Astrocyte (in vitro differentiated cells and primary cell): ENCODE data around the gene SLC29A1. TPM values are rescaled to one million over a fixed set of nuclear protein-coding genes. Genes with fewer than 3 reads are reported as not detected.

Experiments
- DNase-seq: peaks from one replicate; pipeline ENCODE4 v3.0.0-alpha.2; 2010; ENCODE audit warnings: low read depth
- FAIRE-seq: peaks from 2 replicates; lab custom pipeline; 2011; peaks lifted over from hg19 to GRCh38; lab: Jason Lieb, UNC
- H2AFZ ChIP-seq: 2 replicates; pipeline ENCODE4 v1.6.0; 2012; ENCODE audit warnings: low read depth, low read length, inconsistent platforms
- H3K27ac ChIP-seq: 2 replicates; pipeline ENCODE4 v1.5.1; 2011; ENCODE audit warnings: low read depth, low read length, inconsistent platforms
- H3K27me3 ChIP-seq: 2 replicates; pipeline ENCODE4 v1.6.0; 2011; ENCODE audit warnings: low read length, inconsistent platforms; ENCODE audit not compliant: insufficient read depth
- H3K36me3 ChIP-seq: 2 replicates; pipeline ENCODE4 v1.5.1; 2011; ENCODE audit warnings: low read length, inconsistent platforms; ENCODE audit not compliant: insufficient read depth
- H3K4me1 ChIP-seq: 2 replicates; pipeline ENCODE4 v1.5.1; 2011; ENCODE audit warnings: low read length, inconsistent platforms; ENCODE audit not compliant: insufficient read depth
- H3K4me2 ChIP-seq: 2 replicates; pipeline ENCODE4 v1.6.0; 2012; ENCODE audit warnings: low read length, inconsistent platforms
- H3K4me3 ChIP-seq: 2 replicates; pipeline ENCODE4 v1.5.1; 2011; ENCODE audit warnings: low read depth, mild to moderate bottlenecking, low read length, inconsistent platforms; ENCODE audit not compliant: insufficient read depth
- H3K79me2 ChIP-seq: 2 replicates; pipeline ENCODE4 v1.6.0; 2012; ENCODE audit warnings: mild to moderate bottlenecking, low read length, inconsistent platforms; ENCODE audit not compliant: insufficient read depth
- H3K9ac ChIP-seq: 2 replicates; pipeline ENCODE4 v1.6.0; 2012; ENCODE audit warnings: mild to moderate bottlenecking, low read length, inconsistent platforms
- H3K9me3 ChIP-seq: 2 replicates; pipeline ENCODE4 v1.5.1; 2012; ENCODE audit warnings: low read depth, mild to moderate bottlenecking, low read length, inconsistent platforms; ENCODE audit not compliant: insufficient read depth
- H4K20me1 ChIP-seq: 2 replicates; pipeline ENCODE4 v1.6.0; 2012; ENCODE audit warnings: low read length, inconsistent platforms; ENCODE audit not compliant: insufficient read depth
- H3K27ac Mint-ChIP-seq: one replicate; pipeline ENCODE4 v1.8.0; 2021; ENCODE audit warnings: mild to moderate bottlenecking, mixed read lengths; ENCODE audit not compliant: unreplicated experiment
- H3K27me3 Mint-ChIP-seq: one replicate; pipeline ENCODE4 v1.8.0; 2021; ENCODE audit warnings: low read depth, mixed read lengths; ENCODE audit not compliant: unreplicated experiment
- H3K36me3 Mint-ChIP-seq: one replicate; pipeline ENCODE4 v1.8.0; 2021; ENCODE audit warnings: low read depth, mixed read lengths; ENCODE audit not compliant: unreplicated experiment
- H3K4me1 Mint-ChIP-seq: one replicate; pipeline ENCODE4 v1.8.0; 2021; ENCODE audit warnings: low read depth, mixed read lengths; ENCODE audit not compliant: unreplicated experiment
- H3K4me3 Mint-ChIP-seq: one replicate; pipeline ENCODE4 v1.8.0; 2021; ENCODE audit warnings: mild to moderate bottlenecking, moderate library complexity, mixed read lengths; ENCODE audit not compliant: unreplicated experiment
- H3K9me3 Mint-ChIP-seq: one replicate; pipeline ENCODE4 v1.8.0; 2021; ENCODE audit warnings: mild to moderate bottlenecking, mixed read lengths; ENCODE audit not compliant: unreplicated experiment
- EZH2 ChIP-seq: IDR thresholded peaks from 2 replicates; pipeline ENCODE4 v1.6.1; 2012; ENCODE audit warnings: mild to moderate bottlenecking, low read length, inconsistent platforms; ENCODE audit not compliant: insufficient read depth
- total RNA-seq: library from RNA; stranded (reverse); gene quantifications from 2 replicates; pipeline ENCODE4 v1.2.1, GENCODE V29; 2021
- TF ChIP-seq, protein P1 (sequence below): IDR thresholded peaks from 2 replicates; pipeline ENCODE4 v1.5.1; 2011; ENCODE audit warnings: low read depth, mild to moderate bottlenecking, inconsistent platforms, low read length, moderate library complexity; ENCODE audit not compliant: insufficient read depth

The SLC29A1 gene
- total RNA-seq, 1 donor from 2014 or later: 15.3 TPM

DNA sequence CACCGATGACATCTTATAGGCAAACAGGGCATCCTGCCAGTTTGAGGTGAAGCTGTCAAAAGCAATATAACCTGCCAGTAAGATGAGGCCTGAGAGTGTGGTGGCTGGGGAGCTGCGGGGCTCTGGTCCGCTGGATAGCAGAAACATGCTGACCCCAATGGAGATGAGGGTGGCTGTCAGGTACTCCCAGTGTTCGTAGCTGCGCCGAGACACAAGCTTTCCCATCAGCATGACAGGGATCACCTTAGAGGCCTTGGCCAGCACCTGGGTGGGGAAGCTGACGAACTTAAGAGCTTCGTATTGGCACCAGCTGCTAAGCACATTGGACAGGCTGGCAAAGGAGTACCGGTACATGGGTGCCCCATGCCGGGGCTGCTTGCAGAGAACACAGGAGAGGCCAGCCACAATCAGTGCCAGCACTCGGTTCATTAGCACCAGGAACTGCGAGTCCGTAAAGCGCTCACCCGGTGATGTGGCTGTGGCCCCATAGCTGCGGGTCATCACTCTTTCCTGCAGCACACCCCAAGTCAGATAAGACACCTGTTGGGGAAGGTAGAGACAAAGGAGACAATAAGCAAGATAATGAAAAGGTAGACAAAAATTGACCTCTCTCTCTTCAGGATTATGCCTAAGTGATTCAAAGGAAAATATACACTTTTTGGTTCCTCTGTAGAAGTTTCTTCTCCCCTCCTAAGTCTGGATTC lies 31.9 kb downstream of the SLC29A1 start:
- Histone ChIP-seq H3K9ac (peak overlapping the region; percentile 90), H3K4me3 (no peak overlapping the region), H3K4me1 (peaks cover 17% of the 10 kb centered on the region), H4K20me1 (peaks cover 67% of the 10 kb centered on the region), H3K9me3 (no peaks in the 10 kb centered on the region), H3K27me3 (no peaks in the 10 kb centered on the region), H3K36me3 (peaks cover 40% of the 10 kb centered on the region), H2AFZ (no peak overlapping the region), H3K27ac (no peak overlapping the region), H3K79me2 (peaks cover 65% of the 10 kb centered on the region), H3K4me2 (peak overlapping the region; percentile 100)
- Mint-ChIP-seq H3K4me1 (peaks cover 47% of the 10 kb centered on the region), H3K27ac (peak overlapping the region; percentile 45), H3K36me3 (peaks cover 23% of the 10 kb centered on the region), H3K4me3 (peak overlapping the region; percentile 93), H3K27me3 (no peaks in the 10 kb centered on the region), H3K9me3 (no peaks in the 10 kb centered on the region)
- DNase-seq (no peak), FAIRE-seq (no peak)
- TF ChIP-seq, protein P1, sequence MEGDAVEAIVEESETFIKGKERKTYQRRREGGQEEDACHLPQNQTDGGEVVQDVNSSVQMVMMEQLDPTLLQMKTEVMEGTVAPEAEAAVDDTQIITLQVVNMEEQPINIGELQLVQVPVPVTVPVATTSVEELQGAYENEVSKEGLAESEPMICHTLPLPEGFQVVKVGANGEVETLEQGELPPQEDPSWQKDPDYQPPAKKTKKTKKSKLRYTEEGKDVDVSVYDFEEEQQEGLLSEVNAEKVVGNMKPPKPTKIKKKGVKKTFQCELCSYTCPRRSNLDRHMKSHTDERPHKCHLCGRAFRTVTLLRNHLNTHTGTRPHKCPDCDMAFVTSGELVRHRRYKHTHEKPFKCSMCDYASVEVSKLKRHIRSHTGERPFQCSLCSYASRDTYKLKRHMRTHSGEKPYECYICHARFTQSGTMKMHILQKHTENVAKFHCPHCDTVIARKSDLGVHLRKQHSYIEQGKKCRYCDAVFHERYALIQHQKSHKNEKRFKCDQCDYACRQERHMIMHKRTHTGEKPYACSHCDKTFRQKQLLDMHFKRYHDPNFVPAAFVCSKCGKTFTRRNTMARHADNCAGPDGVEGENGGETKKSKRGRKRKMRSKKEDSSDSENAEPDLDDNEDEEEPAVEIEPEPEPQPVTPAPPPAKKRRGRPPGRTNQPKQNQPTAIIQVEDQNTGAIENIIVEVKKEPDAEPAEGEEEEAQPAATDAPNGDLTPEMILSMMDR: no peak
- no peak for TF ChIP-seq EZH2

DNA sequence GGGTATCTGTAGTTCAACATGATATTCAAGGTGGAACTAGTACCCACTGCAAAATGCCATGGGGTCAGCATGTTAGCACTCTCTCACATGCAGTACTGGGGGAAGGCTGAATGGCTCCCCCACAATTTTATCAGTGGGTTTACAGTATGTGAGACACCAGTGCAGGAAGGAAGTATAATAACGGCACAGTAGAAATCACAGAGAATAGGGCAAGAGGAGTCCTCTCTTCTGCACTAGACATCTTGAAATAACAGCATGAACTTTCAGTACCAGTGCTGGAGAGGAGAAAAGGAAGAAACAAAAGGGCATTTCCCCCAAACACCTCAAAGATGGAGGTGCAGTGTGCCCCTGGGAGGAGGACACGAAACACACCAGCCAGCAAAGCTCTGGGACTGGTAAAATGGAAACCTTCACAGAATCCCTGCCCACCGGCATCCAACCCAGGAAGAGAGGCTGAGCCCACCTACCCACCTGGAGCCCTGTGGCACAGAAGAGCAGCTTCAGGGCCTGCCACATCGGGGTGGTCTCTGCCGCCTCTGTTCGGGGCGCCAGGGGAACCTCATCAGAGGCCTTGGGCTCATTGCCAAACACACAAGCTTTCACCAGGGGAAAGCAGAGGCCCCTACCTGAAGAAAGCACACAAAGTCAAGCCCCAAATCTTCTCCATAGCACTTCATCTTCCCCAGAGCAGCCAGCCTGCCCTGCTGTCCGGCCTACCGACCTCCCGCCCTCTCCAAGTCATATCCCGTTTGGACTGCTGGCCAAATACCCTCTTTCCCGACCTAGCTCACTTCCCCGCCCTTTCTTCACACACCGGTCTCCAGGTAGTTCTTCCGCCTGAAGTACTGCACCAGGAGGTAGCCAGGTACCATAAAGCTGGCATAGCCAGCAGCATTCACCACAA lies 32.7 kb downstream of the SLC29A1 start:
- peaks cover 58% of the 10 kb centered on the region for H4K20me1 ChIP-seq
- Mint-ChIP-seq H3K9me3 (no peaks in the 10 kb centered on the region), H3K36me3 (peaks cover 19% of the 10 kb centered on the region), H3K27me3 (no peaks in the 10 kb centered on the region), H3K4me1 (peaks cover 41% of the 10 kb centered on the region), H3K27ac (peak overlapping the region; percentile 45), H3K4me3 (peak overlapping the region; percentile 93)
- H3K9ac ChIP-seq: peak overlapping the region; percentile 90
- no peak overlapping the region for H2AFZ ChIP-seq
- DNase-seq: no peak
- peaks cover 32% of the 10 kb centered on the region for H3K36me3 ChIP-seq
- no peaks in the 10 kb centered on the region for H3K27me3 ChIP-seq
- FAIRE-seq: no peak
- H3K4me1 ChIP-seq: peaks cover 17% of the 10 kb centered on the region
- peak overlapping the region; percentile 68 for H3K27ac ChIP-seq
- H3K4me2 ChIP-seq: peak overlapping the region; percentile 100
- TF ChIP-seq, protein P1: no peak
- TF ChIP-seq EZH2: no peak
- peak overlapping the region; percentile 85 for H3K4me3 ChIP-seq
- H3K9me3 ChIP-seq: no peaks in the 10 kb centered on the region
- peaks cover 57% of the 10 kb centered on the region for H3K79me2 ChIP-seq
